GM23338 (cell line): ENCODE measurements around the gene SLC22A25. TPM values are rescaled to one million over a fixed set of nuclear protein-coding genes. Genes with fewer than 3 reads are reported as not detected.

Experiments used
- ATAC-seq: fragments of 200-7000 bp; cut with Tn5 transposase; 3 replicates; pipeline ENCODE4 v1.9.1; 2020
- DNase-seq: peaks from one replicate; pipeline ENCODE4 v3.0.0-alpha.2; 2015; ENCODE audit warnings: low spot score
- H2AFZ ChIP-seq: fragments of 200-600 bp; sonication (generic); 2 replicates; pipeline ENCODE4 v1.8.0; 2016; ENCODE audit warnings: antibody characterized with exemption, mild to moderate bottlenecking, moderate library complexity
- H3F3A ChIP-seq: fragments of 200-600 bp; sonication (generic); replicated peaks from 2 replicates; pipeline ENCODE4 v1.8.0; 2017; ENCODE audit warnings: antibody characterized with exemption, mixed run types, low read depth
- H3K27ac ChIP-seq: fragments of 200-600 bp; sonication (generic); 2 replicates; pipeline ENCODE4 v1.6.1; 2016; ENCODE audit warnings: low read depth
- H3K27me3 ChIP-seq: fragments of 200-600 bp; sonication (generic); 2 replicates; pipeline ENCODE4 v1.8.0; 2016; ENCODE audit warnings: mild to moderate bottlenecking, mixed run types, moderate library complexity; ENCODE audit not compliant: insufficient read depth
- H3K36me3 ChIP-seq: fragments of 200-600 bp; sonication (generic); 2 replicates; pipeline ENCODE4 v1.8.0; 2016; ENCODE audit warnings: mild to moderate bottlenecking; ENCODE audit not compliant: insufficient read depth
- H3K4me1 ChIP-seq: fragments of 200-600 bp; sonication (generic); 2 replicates; pipeline ENCODE4 v1.8.0; 2016; ENCODE audit warnings: mild to moderate bottlenecking, moderate library complexity; ENCODE audit not compliant: insufficient read depth
- H3K4me2 ChIP-seq: fragments of 200-600 bp; sonication (generic); 2 replicates; pipeline ENCODE4 v1.7.1; 2017; ENCODE audit warnings: mixed run types
- H3K4me3 ChIP-seq: fragments of 200-600 bp; sonication (generic); 2 replicates; pipeline ENCODE4 v1.6.1; 2016; ENCODE audit warnings: mixed run types
- H3K79me2 ChIP-seq: fragments of 200-600 bp; sonication (generic); replicated peaks from 2 replicates; pipeline ENCODE4 v1.8.0; 2017; ENCODE audit warnings: mild to moderate bottlenecking; ENCODE audit not compliant: insufficient read depth
- H3K9me2 ChIP-seq: fragments of 200-600 bp; sonication (generic); 2 replicates; pipeline ENCODE4 v1.8.0; 2017; ENCODE audit not compliant: insufficient read depth
- H4K20me1 ChIP-seq: fragments of 200-600 bp; sonication (generic); replicated peaks from 2 replicates; pipeline ENCODE4 v1.8.0; 2017; ENCODE audit warnings: mild to moderate bottlenecking; ENCODE audit not compliant: insufficient read depth
- H3K27ac Mint-ChIP-seq: 2 replicates; pipeline ENCODE4 v1.8.0; 2020; ENCODE audit warnings: inconsistent platforms, mild to moderate bottlenecking, moderate library complexity, mixed read lengths
- H3K27me3 Mint-ChIP-seq: 3 replicates; pipeline ENCODE4 v1.8.0; 2022; ENCODE audit warnings: low read depth, mild to moderate bottlenecking, moderate library complexity, mixed read lengths, inconsistent platforms; ENCODE audit not compliant: insufficient read depth, poor library complexity
- H3K36me3 Mint-ChIP-seq: 3 replicates; pipeline ENCODE4 v1.8.0; 2021; ENCODE audit warnings: low read depth, mild to moderate bottlenecking, inconsistent platforms, moderate library complexity, mixed read lengths
- H3K4me1 Mint-ChIP-seq: 3 replicates; pipeline ENCODE4 v1.8.0; 2020; ENCODE audit warnings: mild to moderate bottlenecking, inconsistent platforms, mixed read lengths
- H3K4me3 Mint-ChIP-seq: 3 replicates; pipeline ENCODE4 v1.8.0; 2021; ENCODE audit warnings: moderate library complexity, mild to moderate bottlenecking, inconsistent platforms, mixed read lengths
- H3K9me3 Mint-ChIP-seq: 3 replicates; pipeline ENCODE4 v1.8.0; 2020; ENCODE audit warnings: moderate library complexity, mild to moderate bottlenecking, inconsistent platforms, mixed read lengths
- CREB1 ChIP-seq: fragments of 250-450 bp; sonication (Bioruptor Pico); IDR thresholded peaks from 2 replicates; pipeline ENCODE4 v1.5.0; 2020; ENCODE audit warnings: low read depth, mild to moderate bottlenecking, moderate library complexity
- EZH2 ChIP-seq: fragments of 200-600 bp; sonication (generic); IDR thresholded peaks from one replicate; pipeline ENCODE4 v1.8.0; 2017; ENCODE audit warnings: antibody characterized with exemption, mild to moderate bottlenecking, low read depth; ENCODE audit not compliant: unreplicated experiment
- EZH2phosphoT487 ChIP-seq: fragments of 200-600 bp; sonication (generic); IDR thresholded peaks from one replicate; pipeline ENCODE4 v1.8.1; 2018; ENCODE audit warnings: antibody characterized with exemption; ENCODE audit not compliant: unreplicated experiment
- JUNB ChIP-seq: IDR thresholded peaks from one replicate; pipeline ENCODE4 v1.6.1; 2016; ENCODE audit warnings: antibody characterized with exemption; ENCODE audit not compliant: unreplicated experiment
- NANOG ChIP-seq: IDR thresholded peaks from 2 replicates; pipeline ENCODE4 v1.6.1; 2016; ENCODE audit warnings: antibody characterized with exemption, borderline replicate concordance
- POLR2AphosphoS5 ChIP-seq: IDR thresholded peaks from 2 replicates; pipeline ENCODE4 v1.6.1; 2016; ENCODE audit warnings: antibody characterized with exemption, low read depth
- STAT1 ChIP-seq: IDR thresholded peaks from one replicate; pipeline ENCODE4 v1.6.1; 2016; ENCODE audit warnings: antibody characterized with exemption; ENCODE audit not compliant: unreplicated experiment
- ZNF114 ChIP-seq: fragments of 250-450 bp; sonication (Bioruptor Pico); IDR thresholded peaks from 2 replicates; pipeline ENCODE4 v1.5.0; 2020; ENCODE audit warnings: mild to moderate bottlenecking, moderate library complexity
- ZNF331 ChIP-seq: fragments of 250-450 bp; sonication (Bioruptor Pico); IDR thresholded peaks from 2 replicates; pipeline ENCODE4 v1.5.0; 2020; ENCODE audit warnings: low read depth, mild to moderate bottlenecking, moderate library complexity
- polyA plus RNA-seq: library from polyadenylated mRNA; unstranded; fragments of >200 nt; fragmentation: Nextera tagmentation; extraction: Ambion mirVana; gene quantifications from 2 replicates; pipeline ENCODE4 v1.2.1, GENCODE V29; 2016
- total RNA-seq: library from RNA; depleted of rRNA; stranded (reverse); fragments of >200 nt; shearing (Covaris generic); gene quantifications from 2 replicates; pipeline ENCODE4 v1.2.3, GENCODE V29; 2014
- TF ChIP-seq, protein P1 (sequence below): IDR thresholded peaks from 2 replicates; pipeline ENCODE4 v1.6.1; 2016; ENCODE audit warnings: antibody characterized with exemption
- TF ChIP-seq, protein P2 (sequence below): fragments of 250-450 bp; sonication (Bioruptor Pico); IDR thresholded peaks from 2 replicates; pipeline ENCODE4 v1.5.0; 2020; ENCODE audit warnings: mild to moderate bottlenecking, moderate library complexity
- TF ChIP-seq, protein P3 (sequence below), 2 experiments: fragments of 200-600 bp in 1 of 2; sonication (generic) in 1 of 2; conservative IDR thresholded peaks; 2 replicates each; pipeline versions ENCODE4 v1.5.1 to v1.6.1; 2016 to 2017; ENCODE audit warnings: antibody characterized with exemption in 2 of 2, low read depth in 2 of 2, mild to moderate bottlenecking in 2 of 2, moderate library complexity in 1 of 2
- TF ChIP-seq, protein P4 (sequence below): IDR thresholded peaks from one replicate; pipeline ENCODE4 v1.6.1; 2018; ENCODE audit warnings: antibody characterized with exemption; ENCODE audit not compliant: unreplicated experiment

The SLC22A25 gene
- total and polyA plus RNA-seq, 2 experiments from 2014 or later = not detected

DNA sequence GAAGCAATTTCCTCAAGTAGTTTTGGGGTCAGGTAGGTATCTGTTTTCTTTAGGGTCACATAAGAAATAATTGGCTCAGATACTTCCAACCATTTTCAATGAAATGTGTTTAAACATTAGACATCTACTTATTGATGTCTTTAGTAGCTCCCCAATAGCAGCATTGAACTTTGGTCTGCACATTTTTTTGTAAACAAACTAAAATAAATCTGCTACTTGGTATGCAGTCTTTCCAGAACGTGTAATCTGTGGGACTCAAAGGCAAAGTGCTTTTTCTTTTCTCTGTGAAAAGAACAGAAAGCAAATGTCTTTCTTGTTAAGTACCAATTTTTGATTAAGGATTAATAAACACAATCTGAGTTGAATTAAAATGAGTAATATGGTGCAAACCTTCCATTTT is 13.6 kb downstream of the SLC22A25 start:
- H3F3A ChIP-seq = no peaks in the 10 kb centered on the region
- no peaks in the 10 kb centered on the region for H4K20me1 ChIP-seq
- no peak for ATAC-seq
- H3K4me3 ChIP-seq = no peak overlapping the region
- no peak overlapping the region for H3K4me2 ChIP-seq
- TF ChIP-seq, protein P1, sequence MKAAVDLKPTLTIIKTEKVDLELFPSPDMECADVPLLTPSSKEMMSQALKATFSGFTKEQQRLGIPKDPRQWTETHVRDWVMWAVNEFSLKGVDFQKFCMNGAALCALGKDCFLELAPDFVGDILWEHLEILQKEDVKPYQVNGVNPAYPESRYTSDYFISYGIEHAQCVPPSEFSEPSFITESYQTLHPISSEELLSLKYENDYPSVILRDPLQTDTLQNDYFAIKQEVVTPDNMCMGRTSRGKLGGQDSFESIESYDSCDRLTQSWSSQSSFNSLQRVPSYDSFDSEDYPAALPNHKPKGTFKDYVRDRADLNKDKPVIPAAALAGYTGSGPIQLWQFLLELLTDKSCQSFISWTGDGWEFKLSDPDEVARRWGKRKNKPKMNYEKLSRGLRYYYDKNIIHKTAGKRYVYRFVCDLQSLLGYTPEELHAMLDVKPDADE = no peak
- TF ChIP-seq ZNF114 (CRISPR knock-in tag) (no peak), CREB1 (no peak), JUNB (no peak), NANOG (no peak), EZH2phosphoT487 (no peak), EZH2 (no peak), ZNF331 (CRISPR knock-in tag) (no peak), POLR2AphosphoS5 (no peak), STAT1 (no peak)
- TF ChIP-seq, protein P2, sequence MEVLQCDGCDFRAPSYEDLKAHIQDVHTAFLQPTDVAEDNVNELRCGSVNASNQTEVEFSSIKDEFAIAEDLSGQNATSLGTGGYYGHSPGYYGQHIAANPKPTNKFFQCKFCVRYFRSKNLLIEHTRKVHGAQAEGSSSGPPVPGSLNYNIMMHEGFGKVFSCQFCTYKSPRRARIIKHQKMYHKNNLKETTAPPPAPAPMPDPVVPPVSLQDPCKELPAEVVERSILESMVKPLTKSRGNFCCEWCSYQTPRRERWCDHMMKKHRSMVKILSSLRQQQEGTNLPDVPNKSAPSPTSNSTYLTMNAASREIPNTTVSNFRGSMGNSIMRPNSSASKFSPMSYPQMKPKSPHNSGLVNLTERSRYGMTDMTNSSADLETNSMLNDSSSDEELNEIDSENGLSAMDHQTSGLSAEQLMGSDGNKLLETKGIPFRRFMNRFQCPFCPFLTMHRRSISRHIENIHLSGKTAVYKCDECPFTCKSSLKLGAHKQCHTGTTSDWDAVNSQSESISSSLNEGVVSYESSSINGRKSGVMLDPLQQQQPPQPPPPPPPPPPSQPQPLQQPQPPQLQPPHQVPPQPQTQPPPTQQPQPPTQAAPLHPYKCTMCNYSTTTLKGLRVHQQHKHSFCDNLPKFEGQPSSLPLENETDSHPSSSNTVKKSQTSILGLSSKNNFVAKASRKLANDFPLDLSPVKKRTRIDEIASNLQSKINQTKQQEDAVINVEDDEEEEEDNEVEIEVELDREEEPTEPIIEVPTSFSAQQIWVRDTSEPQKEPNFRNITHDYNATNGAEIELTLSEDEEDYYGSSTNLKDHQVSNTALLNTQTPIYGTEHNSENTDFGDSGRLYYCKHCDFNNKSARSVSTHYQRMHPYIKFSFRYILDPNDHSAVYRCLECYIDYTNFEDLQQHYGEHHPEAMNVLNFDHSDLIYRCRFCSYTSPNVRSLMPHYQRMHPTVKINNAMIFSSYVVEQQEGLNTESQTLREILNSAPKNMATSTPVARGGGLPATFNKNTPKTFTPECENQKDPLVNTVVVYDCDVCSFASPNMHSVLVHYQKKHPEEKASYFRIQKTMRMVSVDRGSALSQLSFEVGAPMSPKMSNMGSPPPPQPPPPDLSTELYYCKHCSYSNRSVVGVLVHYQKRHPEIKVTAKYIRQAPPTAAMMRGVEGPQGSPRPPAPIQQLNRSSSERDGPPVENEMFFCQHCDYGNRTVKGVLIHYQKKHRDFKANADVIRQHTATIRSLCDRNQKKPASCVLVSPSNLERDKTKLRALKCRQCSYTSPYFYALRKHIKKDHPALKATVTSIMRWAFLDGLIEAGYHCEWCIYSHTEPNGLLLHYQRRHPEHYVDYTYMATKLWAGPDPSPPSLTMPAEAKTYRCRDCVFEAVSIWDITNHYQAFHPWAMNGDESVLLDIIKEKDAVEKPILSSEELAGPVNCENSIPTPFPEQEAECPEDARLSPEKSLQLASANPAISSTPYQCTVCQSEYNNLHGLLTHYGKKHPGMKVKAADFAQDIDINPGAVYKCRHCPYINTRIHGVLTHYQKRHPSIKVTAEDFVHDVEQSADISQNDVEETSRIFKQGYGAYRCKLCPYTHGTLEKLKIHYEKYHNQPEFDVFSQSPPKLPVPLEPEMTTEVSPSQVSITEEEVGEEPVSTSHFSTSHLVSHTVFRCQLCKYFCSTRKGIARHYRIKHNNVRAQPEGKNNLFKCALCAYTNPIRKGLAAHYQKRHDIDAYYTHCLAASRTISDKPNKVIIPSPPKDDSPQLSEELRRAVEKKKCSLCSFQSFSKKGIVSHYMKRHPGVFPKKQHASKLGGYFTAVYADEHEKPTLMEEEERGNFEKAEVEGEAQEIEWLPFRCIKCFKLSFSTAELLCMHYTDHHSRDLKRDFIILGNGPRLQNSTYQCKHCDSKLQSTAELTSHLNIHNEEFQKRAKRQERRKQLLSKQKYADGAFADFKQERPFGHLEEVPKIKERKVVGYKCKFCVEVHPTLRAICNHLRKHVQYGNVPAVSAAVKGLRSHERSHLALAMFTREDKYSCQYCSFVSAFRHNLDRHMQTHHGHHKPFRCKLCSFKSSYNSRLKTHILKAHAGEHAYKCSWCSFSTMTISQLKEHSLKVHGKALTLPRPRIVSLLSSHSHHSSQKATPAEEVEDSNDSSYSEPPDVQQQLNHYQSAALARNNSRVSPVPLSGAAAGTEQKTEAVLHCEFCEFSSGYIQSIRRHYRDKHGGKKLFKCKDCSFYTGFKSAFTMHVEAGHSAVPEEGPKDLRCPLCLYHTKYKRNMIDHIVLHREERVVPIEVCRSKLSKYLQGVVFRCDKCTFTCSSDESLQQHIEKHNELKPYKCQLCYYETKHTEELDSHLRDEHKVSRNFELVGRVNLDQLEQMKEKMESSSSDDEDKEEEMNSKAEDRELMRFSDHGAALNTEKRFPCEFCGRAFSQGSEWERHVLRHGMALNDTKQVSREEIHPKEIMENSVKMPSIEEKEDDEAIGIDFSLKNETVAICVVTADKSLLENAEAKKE (CRISPR knock-in tag) = no peak
- TF ChIP-seq, protein P3, sequence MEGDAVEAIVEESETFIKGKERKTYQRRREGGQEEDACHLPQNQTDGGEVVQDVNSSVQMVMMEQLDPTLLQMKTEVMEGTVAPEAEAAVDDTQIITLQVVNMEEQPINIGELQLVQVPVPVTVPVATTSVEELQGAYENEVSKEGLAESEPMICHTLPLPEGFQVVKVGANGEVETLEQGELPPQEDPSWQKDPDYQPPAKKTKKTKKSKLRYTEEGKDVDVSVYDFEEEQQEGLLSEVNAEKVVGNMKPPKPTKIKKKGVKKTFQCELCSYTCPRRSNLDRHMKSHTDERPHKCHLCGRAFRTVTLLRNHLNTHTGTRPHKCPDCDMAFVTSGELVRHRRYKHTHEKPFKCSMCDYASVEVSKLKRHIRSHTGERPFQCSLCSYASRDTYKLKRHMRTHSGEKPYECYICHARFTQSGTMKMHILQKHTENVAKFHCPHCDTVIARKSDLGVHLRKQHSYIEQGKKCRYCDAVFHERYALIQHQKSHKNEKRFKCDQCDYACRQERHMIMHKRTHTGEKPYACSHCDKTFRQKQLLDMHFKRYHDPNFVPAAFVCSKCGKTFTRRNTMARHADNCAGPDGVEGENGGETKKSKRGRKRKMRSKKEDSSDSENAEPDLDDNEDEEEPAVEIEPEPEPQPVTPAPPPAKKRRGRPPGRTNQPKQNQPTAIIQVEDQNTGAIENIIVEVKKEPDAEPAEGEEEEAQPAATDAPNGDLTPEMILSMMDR (conservative IDR thresholded peaks at IDR 0.05; ENCODE audit: low read depth in 2 of 2) = no peak
- TF ChIP-seq, protein P4, sequence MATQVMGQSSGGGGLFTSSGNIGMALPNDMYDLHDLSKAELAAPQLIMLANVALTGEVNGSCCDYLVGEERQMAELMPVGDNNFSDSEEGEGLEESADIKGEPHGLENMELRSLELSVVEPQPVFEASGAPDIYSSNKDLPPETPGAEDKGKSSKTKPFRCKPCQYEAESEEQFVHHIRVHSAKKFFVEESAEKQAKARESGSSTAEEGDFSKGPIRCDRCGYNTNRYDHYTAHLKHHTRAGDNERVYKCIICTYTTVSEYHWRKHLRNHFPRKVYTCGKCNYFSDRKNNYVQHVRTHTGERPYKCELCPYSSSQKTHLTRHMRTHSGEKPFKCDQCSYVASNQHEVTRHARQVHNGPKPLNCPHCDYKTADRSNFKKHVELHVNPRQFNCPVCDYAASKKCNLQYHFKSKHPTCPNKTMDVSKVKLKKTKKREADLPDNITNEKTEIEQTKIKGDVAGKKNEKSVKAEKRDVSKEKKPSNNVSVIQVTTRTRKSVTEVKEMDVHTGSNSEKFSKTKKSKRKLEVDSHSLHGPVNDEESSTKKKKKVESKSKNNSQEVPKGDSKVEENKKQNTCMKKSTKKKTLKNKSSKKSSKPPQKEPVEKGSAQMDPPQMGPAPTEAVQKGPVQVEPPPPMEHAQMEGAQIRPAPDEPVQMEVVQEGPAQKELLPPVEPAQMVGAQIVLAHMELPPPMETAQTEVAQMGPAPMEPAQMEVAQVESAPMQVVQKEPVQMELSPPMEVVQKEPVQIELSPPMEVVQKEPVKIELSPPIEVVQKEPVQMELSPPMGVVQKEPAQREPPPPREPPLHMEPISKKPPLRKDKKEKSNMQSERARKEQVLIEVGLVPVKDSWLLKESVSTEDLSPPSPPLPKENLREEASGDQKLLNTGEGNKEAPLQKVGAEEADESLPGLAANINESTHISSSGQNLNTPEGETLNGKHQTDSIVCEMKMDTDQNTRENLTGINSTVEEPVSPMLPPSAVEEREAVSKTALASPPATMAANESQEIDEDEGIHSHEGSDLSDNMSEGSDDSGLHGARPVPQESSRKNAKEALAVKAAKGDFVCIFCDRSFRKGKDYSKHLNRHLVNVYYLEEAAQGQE = no peak
- no peaks in the 10 kb centered on the region for H3K4me1 ChIP-seq
- no peak overlapping the region for H2AFZ ChIP-seq
- peaks cover 45% of the 10 kb centered on the region for H3K9me3 Mint-ChIP-seq
- H3K27ac ChIP-seq = no peak overlapping the region
- no peaks in the 10 kb centered on the region for H3K27me3 ChIP-seq
- peaks cover under 1% of the 10 kb centered on the region; the same call in 1 of the 3 replicates for H3K36me3 Mint-ChIP-seq
- H3K27ac Mint-ChIP-seq = no peak overlapping the region
- H3K36me3 ChIP-seq = no peaks in the 10 kb centered on the region
- H3K4me3 Mint-ChIP-seq = no peak overlapping the region
- H3K4me1 Mint-ChIP-seq = no peaks in the 10 kb centered on the region
- H3K79me2 ChIP-seq = no peaks in the 10 kb centered on the region
- no peaks in the 10 kb centered on the region; the same call in 1 of the 2 replicates for H3K9me2 ChIP-seq
- peaks cover 4% of the 10 kb centered on the region for H3K27me3 Mint-ChIP-seq
- DNase-seq = no peak
